ENCODE results near the gene WDR88.

DNA sequence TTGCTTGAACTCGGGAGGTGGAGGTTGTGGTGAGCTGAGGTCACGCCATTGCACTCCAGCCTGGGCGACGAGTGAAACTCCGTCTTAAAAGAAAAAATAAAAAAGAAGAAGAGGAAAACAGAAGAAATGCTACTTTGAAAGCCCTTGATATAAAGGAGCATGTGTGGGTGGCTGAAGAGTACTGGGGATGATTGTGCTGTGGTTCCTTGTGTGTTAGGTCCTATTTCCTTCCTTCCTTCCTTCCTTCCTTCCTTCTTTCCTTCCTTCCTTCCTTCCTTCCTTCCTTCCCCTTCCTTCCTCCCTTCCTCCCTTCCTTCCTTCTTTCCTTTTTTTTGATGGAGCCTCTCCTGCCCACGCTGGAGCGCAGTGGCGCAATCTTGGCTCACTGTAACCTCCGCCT, 14.3 kb downstream of the WDR88 start:
- TF ChIP-seq, protein P1, sequence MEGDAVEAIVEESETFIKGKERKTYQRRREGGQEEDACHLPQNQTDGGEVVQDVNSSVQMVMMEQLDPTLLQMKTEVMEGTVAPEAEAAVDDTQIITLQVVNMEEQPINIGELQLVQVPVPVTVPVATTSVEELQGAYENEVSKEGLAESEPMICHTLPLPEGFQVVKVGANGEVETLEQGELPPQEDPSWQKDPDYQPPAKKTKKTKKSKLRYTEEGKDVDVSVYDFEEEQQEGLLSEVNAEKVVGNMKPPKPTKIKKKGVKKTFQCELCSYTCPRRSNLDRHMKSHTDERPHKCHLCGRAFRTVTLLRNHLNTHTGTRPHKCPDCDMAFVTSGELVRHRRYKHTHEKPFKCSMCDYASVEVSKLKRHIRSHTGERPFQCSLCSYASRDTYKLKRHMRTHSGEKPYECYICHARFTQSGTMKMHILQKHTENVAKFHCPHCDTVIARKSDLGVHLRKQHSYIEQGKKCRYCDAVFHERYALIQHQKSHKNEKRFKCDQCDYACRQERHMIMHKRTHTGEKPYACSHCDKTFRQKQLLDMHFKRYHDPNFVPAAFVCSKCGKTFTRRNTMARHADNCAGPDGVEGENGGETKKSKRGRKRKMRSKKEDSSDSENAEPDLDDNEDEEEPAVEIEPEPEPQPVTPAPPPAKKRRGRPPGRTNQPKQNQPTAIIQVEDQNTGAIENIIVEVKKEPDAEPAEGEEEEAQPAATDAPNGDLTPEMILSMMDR (IDR thresholded peaks at IDR 0.05 in 4 of 5, conservative IDR thresholded peaks at IDR 0.05 in 1 of 5) = no peak
- no peak for TF ChIP-seq POLR2A (IDR thresholded peaks at IDR 0.05)

Measured in gastrocnemius medialis (tissue), 4 donors.